Esophagus squamous epithelium (tissue), 5 donors: ENCODE results near the gene VAV2. TPM values are rescaled to one million over a fixed set of nuclear protein-coding genes. Genes with fewer than 3 reads are reported as not detected.

Experiments
- DNase-seq: peaks from one replicate; lab custom pipeline; 2025; lab: John Stamatoyannopoulos, UW
- H3K27ac ChIP-seq, 4 donors: fragments of 200-600 bp; sonication (generic); one replicate each; pipeline ENCODE4 v1.5.1; 2016 to 2019; ENCODE audit warnings: mild to moderate bottlenecking in 1 of 4
- H3K27me3 ChIP-seq, 4 donors: fragments of 200-600 bp; sonication (generic); 1 replicate in 3 of 4; 2 replicates in 1 of 4; pipeline versions ENCODE4 v1.5.1 to v1.6.0; 2017 to 2021; ENCODE audit warnings: antibody characterized with exemption in 1 of 4
- H3K36me3 ChIP-seq, 3 donors: fragments of 200-600 bp; sonication (generic); one replicate each; pipeline ENCODE4 v1.5.1; 2016 to 2019
- H3K4me1 ChIP-seq, 3 donors: fragments of 200-600 bp; sonication (generic); one replicate each; pipeline ENCODE4 v1.5.1; 2017 to 2019
- H3K4me3 ChIP-seq, 4 donors: fragments of 200-600 bp; sonication (generic); 1 replicate in 3 of 4; 2 replicates in 1 of 4; pipeline ENCODE4 v1.5.1; 2016 to 2019; ENCODE audit warnings: mild to moderate bottlenecking in 2 of 4, moderate library complexity in 1 of 4
- H3K9me3 ChIP-seq, 3 donors: fragments of 200-600 bp; sonication (generic); one replicate each; pipeline ENCODE4 v1.5.1; 2016 to 2019
- POLR2A ChIP-seq, 4 donors: fragments of 450-650 bp; IDR thresholded peaks; one replicate each; pipeline ENCODE4 v1.6.1; 2017; ENCODE audit warnings: antibody characterized with exemption in 4 of 4, mild to moderate bottlenecking in 4 of 4, moderate library complexity in 3 of 4
- WGBS, 2 donors: methylation state at CpG; one replicate each; pipeline ENCODE4 v1.1.5; 2018; 5-methylcytosine and 5-hydroxymethylcytosine counted together
- intact Hi-C: fragments of 100-400 bp; cut with DNase I; formaldehyde crosslinking; loops from one replicate; pipeline ENCODE4 v1.15.0; 2022
- total RNA-seq, 4 donors: library from RNA; depleted of rRNA; stranded (reverse); fragments of >200 nt; gene quantifications; one replicate each; pipeline ENCODE4 v1.1.0, GENCODE V29; 2016
- TF ChIP-seq, protein P1 (sequence below), 6 experiments: fragments of 450-650 bp in 4 of 6; fragments of 200-600 bp in 2 of 6; sonication (generic) in 2 of 6; IDR thresholded peaks; one replicate each; pipeline ENCODE4 v1.5.1; 2016 to 2019; ENCODE audit warnings: antibody characterized with exemption in 6 of 6, mild to moderate bottlenecking in 4 of 6, moderate library complexity in 4 of 6
- donor health status: DM: yes; HTN: yes; CAD: no.

Gene VAV2
- total RNA-seq, 4 donors from 2014 or later: 3.8 to 7.6 (median 5.7) TPM

DNA sequence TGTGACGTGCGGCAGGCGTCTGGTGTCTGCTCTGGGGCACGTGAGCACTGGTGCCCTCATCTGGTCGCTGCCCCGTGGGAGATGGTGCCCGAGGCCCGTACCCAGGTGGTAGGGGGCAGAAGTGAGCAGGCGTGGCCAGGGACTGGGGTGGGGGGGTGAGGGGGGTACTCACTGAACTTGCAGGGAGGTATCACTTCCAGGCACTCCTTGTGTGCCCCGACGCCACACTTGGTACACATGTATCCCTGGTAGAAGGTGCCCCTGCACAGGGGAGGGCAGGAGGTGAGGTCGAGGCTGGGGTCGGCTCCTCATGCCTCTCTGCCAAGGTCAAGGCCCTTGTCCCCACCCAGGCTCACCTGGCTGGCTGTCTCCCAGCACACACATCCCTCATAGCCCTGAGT lies 208.8 kb downstream of the VAV2 start:
- peaks cover 0 to 21% (median 6%) of the 10 kb centered on the region in 3 donors for H3K4me1 ChIP-seq
- H3K27ac ChIP-seq: no peak overlapping the region
- no peak overlapping the region for H3K4me3 ChIP-seq
- TF ChIP-seq POLR2A (IDR thresholded peaks at IDR 0.05): no peak
- TF ChIP-seq, protein P1, sequence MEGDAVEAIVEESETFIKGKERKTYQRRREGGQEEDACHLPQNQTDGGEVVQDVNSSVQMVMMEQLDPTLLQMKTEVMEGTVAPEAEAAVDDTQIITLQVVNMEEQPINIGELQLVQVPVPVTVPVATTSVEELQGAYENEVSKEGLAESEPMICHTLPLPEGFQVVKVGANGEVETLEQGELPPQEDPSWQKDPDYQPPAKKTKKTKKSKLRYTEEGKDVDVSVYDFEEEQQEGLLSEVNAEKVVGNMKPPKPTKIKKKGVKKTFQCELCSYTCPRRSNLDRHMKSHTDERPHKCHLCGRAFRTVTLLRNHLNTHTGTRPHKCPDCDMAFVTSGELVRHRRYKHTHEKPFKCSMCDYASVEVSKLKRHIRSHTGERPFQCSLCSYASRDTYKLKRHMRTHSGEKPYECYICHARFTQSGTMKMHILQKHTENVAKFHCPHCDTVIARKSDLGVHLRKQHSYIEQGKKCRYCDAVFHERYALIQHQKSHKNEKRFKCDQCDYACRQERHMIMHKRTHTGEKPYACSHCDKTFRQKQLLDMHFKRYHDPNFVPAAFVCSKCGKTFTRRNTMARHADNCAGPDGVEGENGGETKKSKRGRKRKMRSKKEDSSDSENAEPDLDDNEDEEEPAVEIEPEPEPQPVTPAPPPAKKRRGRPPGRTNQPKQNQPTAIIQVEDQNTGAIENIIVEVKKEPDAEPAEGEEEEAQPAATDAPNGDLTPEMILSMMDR (IDR thresholded peaks at IDR 0.05): no peak
- DNase-seq: no peak
- intact Hi-C loops: loop anchor here (10.0 kb wide), 1 partner anchor 321 kb away; no protein-coding TSS in a partner anchor
- H3K9me3 ChIP-seq: no peaks in the 10 kb centered on the region
- H3K36me3 ChIP-seq: peaks cover 0 to 32% (median 1%) of the 10 kb centered on the region in 3 donors
- no peaks in the 10 kb centered on the region for H3K27me3 ChIP-seq
- WGBS, 2 donors: 83% methylated on average over 8 of the region's 13 CpGs; no CpG with 5 or more reads in 1 of the 2 donors

DNA sequence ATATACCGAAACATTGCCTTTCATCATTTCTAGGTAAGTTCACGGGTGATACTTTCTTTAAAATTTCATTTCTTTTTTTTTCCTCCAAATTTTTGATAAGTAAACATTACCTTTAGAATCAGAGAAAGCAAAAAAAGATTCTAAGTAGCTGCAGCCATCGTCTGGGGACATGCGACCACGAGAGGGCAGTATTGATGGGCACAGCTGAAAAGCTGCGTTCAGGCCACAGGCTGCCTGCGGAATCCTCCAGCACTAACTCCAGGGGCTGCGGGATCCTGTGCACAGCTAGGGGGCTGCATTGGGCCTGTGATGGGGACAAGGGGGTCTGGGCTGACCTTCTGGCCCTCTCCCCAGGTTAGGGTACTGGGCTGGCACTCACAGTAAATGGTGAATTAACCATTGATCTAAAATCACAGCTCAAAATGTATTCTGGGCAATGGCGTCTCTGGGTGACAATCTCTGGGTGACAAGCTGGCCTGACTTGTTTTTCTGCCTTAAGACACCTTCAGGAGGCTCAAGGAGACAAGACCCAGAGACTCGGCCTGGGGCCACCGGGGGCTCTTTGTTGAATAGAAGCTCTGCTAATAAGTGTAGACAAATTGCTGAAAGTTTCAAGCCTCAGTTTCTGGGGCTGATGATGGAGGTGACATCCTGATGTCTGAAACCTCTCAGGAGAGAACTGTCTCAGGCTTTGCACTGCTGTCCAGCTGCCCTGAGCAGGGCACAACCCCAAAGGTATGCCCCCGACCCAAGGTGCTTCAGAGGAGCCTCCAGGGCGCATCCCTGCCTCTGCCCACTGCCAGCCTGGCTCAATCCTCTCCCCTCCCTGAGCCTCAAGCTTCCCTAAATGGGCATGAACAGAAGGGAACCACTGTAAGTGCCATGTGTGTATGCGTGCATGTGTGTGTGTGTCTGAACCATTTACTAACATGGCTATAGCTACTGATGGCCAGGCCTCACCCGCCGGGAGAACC lies 209.7 kb downstream of the VAV2 start:
- intact Hi-C loops: loop anchor here (10.0 kb wide), 1 partner anchor 322 kb away; no protein-coding TSS in a partner anchor

DNA sequence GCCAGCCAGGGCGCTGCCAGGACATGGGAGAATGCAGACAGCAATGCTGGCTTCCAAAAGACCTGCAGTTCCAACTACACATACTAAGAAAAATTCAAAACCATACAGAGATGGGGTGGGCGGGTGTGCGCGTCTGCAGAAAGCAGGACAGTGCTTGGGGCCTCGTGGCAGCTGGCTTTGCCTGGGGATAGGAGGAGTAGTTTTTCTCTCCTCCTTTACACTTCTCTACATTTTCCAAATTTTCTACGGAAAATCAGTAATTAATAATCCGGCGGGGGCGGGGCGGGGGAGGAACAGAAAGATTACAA lies 210.3 kb downstream of the VAV2 start:
- TF ChIP-seq POLR2A (IDR thresholded peaks at IDR 0.05): no peak
- TF ChIP-seq, protein P1 (IDR thresholded peaks at IDR 0.05): no peak
- WGBS, 2 donors: 85 to 86% methylated on average over 10 of the region's 10 CpGs
- Histone ChIP-seq H3K27ac (no peak overlapping the region), H3K4me1 (peaks cover 0 to 6% (median 0%) of the 10 kb centered on the region in 3 donors), H3K4me3 (no peak overlapping the region), H3K36me3 (peaks cover 0 to 47% (median 4%) of the 10 kb centered on the region in 3 donors), H3K27me3 (no peaks in the 10 kb centered on the region), H3K9me3 (no peaks in the 10 kb centered on the region)
- intact Hi-C loops: loop anchor here (10.0 kb wide), 1 partner anchor 323 kb away; no protein-coding TSS in a partner anchor
- DNase-seq: no peak

More for the DNA sequence above, 209.7 kb downstream of the VAV2 start:
- Histone ChIP-seq H3K9me3 (no peaks in the 10 kb centered on the region), H3K27ac (no peak overlapping the region), H3K4me3 (no peak overlapping the region), H3K36me3 (peaks cover 0 to 40% (median 4%) of the 10 kb centered on the region in 3 donors), H3K27me3 (no peaks in the 10 kb centered on the region), H3K4me1 (peaks cover 0 to 12% (median under 1%) of the 10 kb centered on the region in 3 donors)
- no peak for TF ChIP-seq POLR2A (IDR thresholded peaks at IDR 0.05)
- TF ChIP-seq, protein P1 (IDR thresholded peaks at IDR 0.05): peak; percentile 64 to 82 (median 77)
- WGBS, 2 donors: 32 to 45% methylated on average over 11 to 12 of the region's 16 CpGs
- DNase-seq: no peak

DNA sequence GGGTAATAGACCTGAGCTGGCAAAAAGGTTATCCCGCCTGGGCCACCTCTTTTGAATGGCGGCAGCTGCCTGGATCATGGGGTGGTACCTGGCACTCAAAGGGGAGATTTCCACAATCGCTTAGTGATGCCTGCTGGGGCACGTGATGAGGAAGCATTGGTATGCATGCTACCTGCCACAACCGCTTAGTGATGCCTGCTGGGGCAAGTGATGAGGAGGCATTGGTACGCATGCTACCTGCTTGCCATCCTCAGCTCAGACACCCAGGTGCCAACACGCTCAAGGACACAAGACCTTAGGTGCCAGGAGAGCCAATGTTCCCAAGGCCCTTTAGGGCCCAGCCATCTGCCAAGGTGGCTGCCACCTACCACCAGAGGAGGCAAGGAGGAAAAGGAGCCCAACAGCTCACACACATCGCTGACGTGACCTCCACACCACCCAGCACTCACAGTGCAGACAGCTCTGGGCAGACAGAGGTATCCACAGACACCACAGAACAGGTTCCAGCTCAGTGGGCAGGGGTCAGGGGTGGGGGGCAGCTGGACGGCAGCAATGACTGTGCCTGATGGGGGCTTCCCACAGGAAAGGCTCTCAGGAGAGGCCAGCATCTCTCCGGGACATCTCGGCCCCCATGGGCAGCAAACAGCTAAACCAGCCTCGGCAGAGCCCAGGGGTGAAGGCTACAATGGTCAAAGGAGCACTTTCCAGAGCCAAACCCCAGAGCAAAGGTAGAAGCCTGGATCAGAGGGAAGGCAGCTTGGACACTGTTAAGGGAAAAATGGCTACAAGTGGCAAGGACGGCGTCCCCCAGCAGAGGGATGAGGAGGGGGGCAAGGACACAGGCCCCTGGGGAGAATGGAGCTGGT lies 210.9 kb downstream of the VAV2 start:
- no peaks in the 10 kb centered on the region for H3K27me3 ChIP-seq
- H3K4me1 ChIP-seq: peaks cover 0 to 6% (median 0%) of the 10 kb centered on the region in 3 donors
- H3K27ac ChIP-seq: no peak overlapping the region
- H3K9me3 ChIP-seq: no peaks in the 10 kb centered on the region
- no peak for TF ChIP-seq POLR2A (IDR thresholded peaks at IDR 0.05)
- TF ChIP-seq, protein P1 (IDR thresholded peaks at IDR 0.05): no peak
- no peak for DNase-seq
- H3K4me3 ChIP-seq: no peak overlapping the region
- 89 to 90% methylated on average over 9 to 12 of the region's 15 CpGs for WGBS, 2 donors
- peaks cover 0 to 53% (median 6%) of the 10 kb centered on the region in 3 donors for H3K36me3 ChIP-seq
- intact Hi-C loops: loop anchor here (10.0 kb wide), 1 partner anchor 324 kb away; no protein-coding TSS in a partner anchor
